EH (cell line): ENCODE results near the gene EPHA2.

Experiments
- DNase-seq: peaks from one replicate; pipeline ENCODE4 v3.0.0-alpha.2; 2015; ENCODE audit warnings: low read depth

EPHA2 gene

DNA sequence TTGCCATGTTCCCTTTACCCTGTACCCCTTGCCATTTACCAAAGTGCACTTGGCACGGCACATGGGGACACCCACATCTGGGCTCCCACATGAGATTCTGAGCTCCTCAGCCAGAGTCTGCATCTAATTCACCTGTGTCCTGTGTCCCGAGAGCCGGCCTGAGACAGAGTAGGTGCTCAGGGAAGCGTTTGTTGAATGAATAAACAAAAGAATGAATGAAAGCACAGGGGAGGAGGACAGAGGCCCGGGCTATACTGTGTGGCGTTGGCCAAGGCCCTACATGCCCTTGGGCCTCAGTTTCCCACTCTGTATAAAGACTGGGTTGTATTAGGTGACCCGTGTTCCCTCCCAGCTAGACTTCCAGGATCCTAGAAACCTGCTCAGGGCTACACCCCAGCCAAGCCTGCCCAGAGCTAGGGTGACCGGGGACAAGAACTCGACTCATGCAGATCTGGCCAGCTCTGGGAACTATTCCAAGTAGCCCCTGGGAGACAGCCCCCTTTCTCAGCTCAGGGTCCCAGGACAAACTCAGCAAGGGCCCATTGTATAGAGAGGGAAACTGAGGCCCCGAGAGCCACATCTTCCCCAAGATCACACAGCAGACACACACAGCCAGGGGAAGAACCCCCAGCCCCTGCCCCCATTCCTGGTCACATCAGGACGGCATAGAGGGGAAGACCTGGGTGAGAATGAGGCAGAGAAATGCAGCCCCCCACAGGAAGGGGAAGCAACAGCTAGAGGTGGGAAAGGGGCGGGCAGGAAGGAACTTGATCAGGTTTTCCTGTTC, 6.0 kb downstream of the EPHA2 start:
- no peak for DNase-seq

GRCh38 chr1:16149146-16149545, 6.7 kb downstream of the EPHA2 start:
- no peak for DNase-seq

DNA sequence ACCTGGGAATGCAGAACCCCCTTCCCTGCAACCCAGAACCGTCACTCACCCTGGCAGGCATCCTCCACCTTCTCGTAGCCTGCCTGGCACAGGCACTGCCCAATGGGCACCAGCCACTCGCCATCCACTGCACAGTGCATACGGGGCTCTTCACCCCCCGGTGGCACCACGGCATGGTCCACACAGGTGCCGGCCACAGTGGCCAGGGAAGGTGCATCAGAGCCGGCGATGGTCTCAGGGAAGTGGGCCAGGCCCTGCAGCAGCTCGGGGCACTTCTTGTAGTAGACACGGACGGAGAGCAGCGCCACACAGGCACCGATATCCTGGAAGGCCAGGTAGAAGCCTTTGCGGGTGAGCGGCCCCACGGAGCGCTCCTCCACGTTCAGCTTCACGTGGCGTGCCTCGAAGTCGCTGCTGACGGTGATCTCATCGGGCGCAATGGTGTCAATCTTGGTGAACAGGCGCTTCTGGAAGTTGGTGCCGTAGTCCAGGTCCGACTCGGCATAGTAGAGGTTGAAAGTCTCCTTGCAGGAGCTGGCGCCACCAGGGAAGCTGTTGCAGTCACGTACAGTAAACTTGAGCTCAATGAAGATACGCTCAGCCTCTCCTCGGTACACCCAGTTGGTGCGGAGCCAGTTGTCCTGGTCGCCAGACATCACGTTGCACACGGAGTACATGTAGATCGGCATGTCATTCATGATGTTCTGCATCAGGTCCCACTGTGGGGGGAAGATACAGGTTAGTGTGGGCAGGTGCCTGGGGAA, 7.4 kb downstream of the EPHA2 start:
- no peak for DNase-seq

DNA sequence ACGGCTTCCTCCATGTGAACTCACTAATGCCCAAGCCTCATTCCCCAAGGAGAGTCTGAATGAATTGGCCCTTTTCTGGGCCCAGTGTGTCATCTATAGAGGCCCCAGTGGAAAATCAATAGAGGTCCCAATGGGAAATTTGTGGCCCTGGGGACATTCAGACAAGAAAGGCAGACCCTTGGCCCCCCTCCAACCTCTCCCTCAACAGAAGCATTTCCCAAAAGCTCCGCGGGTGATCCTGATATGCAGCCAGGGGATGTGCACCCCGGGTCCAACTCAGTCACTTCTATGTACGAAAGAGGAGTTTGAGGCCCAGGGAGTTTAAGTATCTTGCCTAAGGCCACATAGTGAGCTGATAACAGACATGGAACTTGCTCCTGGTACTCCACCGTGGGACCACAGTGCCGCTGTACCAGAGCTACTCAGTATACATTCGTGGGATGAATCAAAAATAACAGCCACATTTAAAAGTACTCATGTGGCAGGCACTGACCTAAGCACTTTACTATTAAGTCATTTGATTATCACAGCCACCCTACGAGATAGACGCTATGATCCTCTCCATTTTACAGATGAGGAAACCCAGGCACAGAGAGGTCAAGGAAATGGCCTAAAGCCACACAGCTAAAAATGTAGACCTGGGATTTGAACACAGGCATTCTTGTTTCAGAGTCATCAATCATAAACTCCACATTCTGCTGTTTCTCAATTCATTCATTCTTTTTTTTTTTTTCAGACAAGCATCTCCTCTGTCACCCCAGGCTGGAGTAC, 8.5 kb downstream of the EPHA2 start:
- DNase-seq, result no peak

DNA sequence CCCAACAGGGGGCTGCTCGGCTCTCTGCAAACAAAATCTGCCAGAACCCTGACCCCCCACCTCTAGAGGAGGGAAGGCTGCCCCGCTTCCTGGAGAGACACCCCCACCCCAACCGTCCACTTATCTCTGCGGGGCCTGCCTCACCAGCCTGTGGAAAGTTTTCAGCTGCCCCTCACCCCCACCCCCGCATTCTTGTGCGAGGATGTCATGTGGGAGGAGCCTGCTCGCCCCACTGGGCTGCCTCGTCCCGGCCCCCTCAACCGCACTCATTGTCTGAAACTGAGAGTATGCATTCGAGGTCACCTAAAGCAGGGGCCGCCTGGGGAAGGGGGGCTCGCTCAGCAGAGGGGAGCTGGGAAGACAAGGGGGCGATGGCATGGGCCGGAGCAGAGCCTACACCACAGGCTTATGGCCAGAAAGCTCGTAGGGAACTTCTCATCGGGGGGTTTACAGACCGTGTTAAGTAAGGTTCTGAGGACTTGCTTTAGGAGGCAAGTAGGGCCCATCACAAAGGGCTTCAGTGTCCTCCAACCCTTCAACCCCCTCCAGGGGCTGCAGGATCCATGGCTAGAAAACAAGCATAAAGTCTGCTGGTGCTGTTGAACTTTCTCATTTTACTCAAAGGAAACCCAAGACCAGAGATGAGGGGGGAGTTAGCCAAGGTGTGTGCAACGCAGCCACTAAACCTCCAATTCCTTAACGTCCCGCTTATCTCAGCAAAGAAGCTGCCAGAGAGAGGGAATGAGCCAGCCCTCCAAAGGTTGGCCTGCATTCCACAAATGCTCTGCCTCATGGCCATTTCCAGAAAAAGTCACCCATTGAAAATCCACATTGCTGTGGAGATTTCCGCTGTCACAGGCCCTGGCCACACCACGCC, 9.4 kb downstream of the EPHA2 start:
- peak; percentile 95 for DNase-seq

GRCh38 chr1:16145662-16146278, 10.1 kb downstream of the EPHA2 start:
- DNase-seq, result peak; percentile 96

DNA sequence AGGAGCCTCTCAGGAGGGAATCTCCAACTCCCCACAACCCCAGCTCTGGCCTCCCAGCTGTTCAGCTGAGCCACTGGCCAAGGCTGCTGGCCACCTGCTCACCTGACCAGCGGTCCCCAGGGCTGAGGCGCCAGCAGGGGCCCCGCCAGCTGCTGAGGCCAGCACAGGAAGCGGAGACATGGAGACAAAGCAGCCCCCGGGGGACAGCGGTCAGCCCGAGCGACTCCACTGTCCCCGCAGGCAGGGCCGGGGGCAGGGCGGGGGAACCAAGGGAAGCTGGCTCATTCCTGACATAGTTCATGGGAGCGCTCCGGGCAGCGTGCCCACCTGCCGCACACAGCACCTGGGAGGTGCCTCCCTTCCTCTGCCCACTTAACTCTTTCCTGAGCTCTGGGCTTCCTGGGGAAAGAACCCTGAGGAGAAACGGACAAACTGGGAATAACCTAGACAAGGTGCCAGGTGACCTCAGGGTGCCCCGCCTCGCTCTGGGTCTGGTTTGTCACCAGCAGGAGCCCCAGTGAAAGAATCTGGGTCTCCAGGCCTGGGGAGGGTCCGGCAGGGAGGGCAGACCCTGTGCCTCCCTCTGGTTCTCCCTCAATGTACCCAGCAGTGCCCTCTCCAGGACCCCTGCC, 10.7 kb downstream of the EPHA2 start:
- peak; percentile 79 for DNase-seq

DNA sequence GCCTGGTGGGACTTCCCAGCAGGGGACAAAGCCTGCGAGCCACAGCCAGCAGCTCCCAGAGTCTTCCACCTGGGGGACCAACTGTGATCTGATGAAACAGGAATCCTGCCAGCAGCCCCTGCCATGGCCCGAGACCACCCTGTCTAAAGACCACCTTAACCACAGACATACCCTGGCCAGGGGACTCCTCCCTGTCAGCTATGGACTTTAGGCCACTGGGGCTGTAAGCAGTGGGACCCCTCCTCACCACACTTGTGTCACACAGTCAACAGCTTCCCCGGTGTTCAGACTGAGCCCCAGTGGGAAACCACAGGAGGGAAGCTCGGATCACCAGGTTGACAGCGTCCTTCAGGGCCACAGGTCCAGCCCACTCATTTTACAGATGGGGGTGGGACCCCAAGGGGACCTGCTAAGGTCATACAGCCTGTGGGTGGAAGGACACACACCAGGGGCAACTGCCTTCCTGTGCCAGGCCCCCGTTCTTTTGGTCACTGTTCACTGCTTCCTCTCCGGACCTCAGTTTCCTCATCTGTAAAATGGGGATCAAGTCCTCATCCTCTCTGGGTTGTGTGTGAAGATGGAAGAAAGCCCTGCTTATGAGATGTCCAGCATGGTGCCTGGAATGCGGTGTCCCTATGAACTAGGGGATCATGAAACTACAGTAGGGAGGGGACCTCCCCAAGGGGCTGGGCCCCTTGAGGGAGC, 11.4 kb downstream of the EPHA2 start:
- DNase-seq, result no peak

- DNase-seq, result peak; percentile 72
Observed at GRCh38 chr1:16143566-16144324, 12.1 kb downstream of the EPHA2 start.

DNA sequence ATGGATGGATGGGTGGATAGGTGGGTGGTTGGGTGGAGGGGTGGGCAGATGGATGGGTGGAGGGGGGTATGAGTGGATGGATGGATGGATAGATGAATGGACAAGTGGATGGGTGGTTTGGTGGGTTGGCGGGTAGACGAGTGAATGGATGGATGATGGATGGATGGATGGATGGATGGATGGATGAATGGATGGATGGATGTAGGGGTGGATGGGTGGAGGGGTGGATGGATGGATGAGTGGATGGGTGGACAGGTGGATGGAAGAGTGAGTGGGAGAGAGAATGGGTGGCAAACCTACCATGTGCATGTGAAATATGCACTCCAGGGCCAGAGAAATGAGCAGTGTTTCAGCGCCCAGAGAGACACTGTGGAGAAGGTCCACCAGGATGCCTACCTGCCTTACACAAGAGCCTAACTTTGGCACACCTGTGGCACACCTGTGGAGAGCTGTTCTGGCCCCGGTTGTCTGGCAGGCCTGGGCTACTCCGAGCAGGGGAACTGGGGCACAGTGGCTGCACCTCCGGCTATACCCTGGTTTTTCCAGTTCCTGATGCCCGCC, 12.8 kb downstream of the EPHA2 start:
- no peak for DNase-seq

- no peak for DNase-seq
Observed at GRCh38 chr1:16142383-16142995, 13.4 kb downstream of the EPHA2 start.

DNA sequence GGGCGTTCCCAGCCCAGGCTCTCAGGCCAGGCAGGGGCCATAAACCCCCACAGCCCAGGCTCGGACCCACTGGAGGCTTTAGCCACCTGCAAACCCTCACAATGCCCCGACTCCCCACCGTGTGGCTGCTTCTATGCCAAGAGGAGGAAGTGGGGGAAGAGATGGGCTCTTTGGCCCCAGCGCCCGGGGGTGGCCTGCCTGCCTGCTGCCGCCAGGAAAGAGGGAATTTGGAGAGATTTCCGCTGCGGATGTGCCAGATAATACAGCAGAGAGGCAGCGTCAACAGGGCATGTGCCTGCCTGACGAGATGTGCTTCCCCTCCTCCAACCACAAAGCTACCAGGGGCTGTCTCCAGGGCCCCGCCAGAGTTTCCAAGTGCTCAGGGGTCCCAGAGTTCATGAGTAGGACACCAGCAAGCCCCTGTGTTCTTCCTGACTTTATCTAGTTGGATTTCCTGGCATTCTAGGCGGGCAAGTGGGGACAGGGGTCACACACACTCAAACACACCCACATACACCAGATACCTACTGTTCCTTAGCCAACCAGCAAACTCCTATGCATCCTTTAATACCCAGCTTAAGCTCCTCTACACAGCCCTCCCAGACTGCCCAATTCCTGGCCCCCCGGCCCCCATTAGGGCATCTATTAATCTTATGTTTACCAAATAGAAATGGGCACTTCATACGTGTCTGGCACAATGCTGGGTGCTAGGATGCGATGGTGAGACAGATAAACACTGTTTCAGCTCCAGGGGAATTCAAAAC, 14.1 kb downstream of the EPHA2 start:
- no peak for DNase-seq

GRCh38 chr1:16140068-16140596, 15.7 kb downstream of the EPHA2 start:
- no peak for DNase-seq

DNA sequence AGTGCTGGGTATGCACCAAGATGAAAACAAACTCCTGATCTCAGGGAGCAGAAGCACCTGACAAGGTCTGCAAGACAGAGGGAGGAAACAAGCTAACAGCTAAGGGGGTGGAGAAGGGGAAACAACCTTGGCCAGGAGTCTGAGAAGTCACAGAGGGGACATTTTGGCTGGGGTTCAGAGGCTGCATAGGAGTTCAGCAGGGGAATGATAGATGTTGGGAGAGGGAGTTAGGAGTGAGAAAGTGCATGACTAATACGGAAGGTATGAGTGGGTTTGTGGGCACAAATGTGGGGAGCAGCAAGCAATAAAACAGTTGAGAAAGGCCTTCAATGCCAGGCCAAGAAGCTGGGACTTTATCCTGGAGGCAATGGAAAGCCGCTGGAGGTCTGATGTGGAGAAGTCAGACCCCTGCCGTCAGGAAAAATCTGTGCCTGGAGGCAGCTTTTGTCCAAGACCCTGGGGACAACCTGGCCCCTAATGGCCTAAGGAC, 16.4 kb downstream of the EPHA2 start:
- DNase-seq, result peak; percentile 94

- DNase-seq, result peak; percentile 67
Observed at GRCh38 chr1:16138772-16139221, 17.1 kb downstream of the EPHA2 start.

GRCh38 chr1:16137890-16138467, 17.9 kb downstream of the EPHA2 start:
- no peak for DNase-seq

GRCh38 chr1:16135501-16135900, 20.4 kb downstream of the EPHA2 start:
- no peak for DNase-seq
